HG03045 (cell line): ENCODE results near the gene FXR2.

Source experiments
- ATAC-seq: cut with Tn5 transposase; IDR thresholded peaks from one replicate; pipeline ENCODE4 v1.9.1; 2021; ENCODE audit warnings: mild to moderate bottlenecking, moderate library complexity; ENCODE audit not compliant: unreplicated experiment

FXR2 gene

GRCh38 chr17:7589204-7589868 lies 25.4 kb downstream of the FXR2 start:
- no peak for ATAC-seq

DNA sequence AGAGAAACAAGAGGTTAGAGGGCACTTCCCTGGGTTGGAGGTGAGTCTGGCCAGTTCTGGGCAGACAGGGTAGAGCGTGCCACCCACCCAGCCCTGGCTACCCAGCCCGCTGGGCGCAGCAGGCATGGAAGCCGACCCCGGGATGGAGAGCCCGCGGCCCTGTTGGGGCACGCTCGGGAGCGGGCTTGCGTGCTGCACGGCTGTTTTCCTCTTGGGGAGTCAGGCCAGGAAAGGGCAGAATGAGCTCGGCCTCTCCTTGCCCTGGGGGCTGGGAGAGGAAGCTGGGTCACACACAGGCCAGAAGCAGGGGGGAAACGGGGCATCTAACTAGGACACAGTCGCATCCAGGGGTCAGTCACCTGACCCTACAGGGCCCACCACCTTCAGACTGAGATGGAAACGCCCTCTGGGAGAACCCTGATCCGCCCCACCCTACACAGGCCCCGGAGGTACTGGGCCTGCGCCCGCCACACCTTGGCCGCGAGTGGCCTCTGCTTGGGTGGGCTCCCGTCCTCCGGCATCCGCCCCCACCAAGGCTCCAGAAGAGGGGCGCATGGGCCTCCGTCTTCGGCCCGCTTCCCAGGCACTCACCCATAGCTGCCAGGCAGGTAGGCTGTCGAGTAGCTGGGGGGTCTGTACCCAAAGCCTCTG lies 26.0 kb downstream of the FXR2 start:
- ATAC-seq: no peak

GRCh38 chr17:7587420-7588151 lies 27.1 kb downstream of the FXR2 start:
- no peak for ATAC-seq

GRCh38 chr17:7586673-7587419 lies 27.9 kb downstream of the FXR2 start:
- ATAC-seq: no peak

DNA sequence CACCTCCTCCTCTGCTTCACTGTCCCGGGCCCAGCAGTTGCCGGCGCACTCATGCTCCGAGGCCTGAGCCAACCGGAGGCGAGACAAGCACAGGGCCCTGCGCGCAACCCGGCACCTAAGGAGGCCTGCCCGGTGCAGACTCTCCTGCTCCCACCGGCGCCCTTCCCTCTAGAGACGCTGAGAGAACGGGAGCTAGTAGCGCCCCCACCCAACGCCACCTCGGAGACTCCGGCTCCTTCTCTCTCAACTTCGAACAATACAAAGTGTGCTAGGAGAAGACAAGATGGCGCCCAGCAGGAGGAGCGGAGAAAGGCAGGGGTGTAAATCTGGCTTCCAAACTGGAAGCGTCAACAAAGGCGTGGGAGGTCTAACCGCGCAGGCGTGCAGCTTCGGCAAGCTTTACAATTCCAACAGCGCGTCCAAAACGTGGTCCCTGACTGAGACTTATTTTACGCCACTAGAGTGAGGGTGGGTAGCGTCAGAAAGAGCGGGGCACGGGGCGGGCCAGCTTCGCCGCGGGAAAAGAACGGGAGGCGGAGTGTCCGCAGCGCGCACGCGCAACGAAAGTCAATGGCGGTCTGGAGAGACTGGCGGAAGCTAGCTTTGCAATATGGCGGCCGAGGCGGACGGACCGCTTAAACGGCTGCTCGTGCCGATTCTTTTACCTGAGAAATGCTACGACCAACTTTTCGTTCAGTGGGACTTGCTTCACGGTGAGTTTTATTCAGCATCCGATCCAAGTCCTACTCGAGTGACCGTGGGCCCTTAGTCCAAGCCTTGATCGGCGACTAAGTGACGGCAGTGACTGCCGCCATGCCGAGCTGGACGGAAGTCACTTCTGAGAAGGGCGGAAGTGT lies 31.2 kb downstream of the FXR2 start, which contains the start of gene MPDU1:
Gene MPDU1, plus strand, starts transcription at position 600 of the 857 bp plus-strand sequence. Its CDS starts 11 bp downstream, at position 611.
- ATAC-seq: peak; percentile 60

- ATAC-seq: no peak
These were observed 32.1 kb downstream of the FXR2 start for GRCh38 chr17:7582396-7583252.

DNA sequence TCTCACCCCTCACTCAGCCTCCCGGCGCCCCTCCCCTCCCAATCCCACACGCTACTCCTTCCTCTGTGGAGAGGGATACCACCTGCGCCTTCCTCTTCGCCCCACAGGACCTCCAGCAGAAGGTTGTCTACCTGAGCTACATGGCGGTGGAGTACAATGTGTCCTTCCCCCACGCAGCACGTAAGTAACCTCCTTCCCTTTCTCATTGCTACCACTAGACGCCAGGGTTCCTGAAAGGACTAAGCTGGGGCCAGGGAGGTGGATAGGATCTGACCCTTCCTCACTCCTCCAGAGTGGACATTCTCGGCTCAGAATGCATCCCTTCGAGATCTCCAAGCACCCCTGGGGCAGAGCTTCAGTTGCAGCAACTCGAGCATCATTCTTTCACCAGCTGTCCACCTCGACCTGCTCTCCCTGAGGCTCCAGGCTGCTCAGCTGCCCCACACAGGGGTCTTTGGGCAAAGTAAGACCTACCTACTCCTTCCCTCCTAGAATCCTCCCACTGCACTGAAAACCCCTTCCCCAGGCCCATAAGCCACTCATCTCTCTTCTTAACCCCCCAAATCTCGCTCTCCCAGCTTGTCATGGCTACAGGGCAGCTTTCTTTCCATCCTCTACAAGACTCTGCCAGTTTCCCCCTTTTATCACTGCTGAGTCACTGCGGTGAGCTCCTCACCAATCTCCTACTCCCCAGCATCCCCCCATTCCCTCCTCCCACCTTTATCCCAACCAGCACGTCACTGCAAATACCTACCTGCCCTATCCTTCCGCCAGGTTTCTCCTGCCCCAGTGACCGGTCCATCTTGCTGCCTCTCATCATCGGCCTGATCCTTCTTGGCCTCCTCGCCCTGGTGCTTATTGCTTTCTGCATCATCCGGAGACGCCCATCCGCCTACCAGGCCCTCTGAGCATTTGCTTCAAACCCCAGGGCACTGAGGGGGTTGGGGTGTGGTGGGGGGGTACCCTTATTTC lies 33.8 kb downstream of the FXR2 start:
- no peak for ATAC-seq

- ATAC-seq: no peak
These were observed 34.7 kb downstream of the FXR2 start for GRCh38 chr17:7579834-7580603.

DNA sequence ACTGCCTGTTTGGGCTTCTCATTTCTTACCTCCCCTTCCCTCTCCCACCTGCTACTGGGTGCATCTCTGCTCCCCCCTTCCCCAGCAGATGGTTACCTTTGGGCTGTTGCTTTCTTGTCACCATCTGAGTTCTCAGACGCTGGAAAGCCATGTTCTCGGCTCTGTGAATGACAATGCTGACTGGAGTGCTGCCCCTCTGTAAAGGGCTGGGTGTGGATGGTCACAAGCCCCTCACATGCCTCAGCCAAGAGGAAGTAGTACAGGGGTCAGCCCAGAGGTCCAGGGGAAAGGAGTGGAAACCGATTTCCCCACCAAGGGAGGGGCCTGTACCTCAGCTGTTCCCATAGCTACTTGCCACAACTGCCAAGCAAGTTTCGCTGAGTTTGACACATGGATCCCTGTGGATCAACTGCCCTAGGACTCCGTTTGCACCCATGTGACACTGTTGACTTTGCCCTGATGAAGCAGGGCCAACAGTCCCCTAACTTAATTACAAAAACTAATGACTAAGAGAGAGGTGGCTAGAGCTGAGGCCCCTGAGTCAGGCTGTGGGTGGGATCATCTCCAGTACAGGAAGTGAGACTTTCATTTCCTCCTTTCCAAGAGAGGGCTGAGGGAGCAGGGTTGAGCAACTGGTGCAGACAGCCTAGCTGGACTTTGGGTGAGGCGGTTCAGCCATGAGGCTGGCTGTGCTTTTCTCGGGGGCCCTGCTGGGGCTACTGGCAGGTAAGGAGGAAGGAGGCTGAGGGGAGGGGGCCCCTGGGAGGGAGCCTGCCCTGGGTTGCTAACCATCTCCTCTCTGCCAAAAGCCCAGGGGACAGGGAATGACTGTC lies 35.5 kb downstream of the FXR2 start, which contains the start of gene CD68:
Gene CD68, plus strand, starts transcription at position 638 of the 833 bp plus-strand sequence. Its CDS starts 40 bp downstream, at position 678.
- ATAC-seq: no peak

DNA sequence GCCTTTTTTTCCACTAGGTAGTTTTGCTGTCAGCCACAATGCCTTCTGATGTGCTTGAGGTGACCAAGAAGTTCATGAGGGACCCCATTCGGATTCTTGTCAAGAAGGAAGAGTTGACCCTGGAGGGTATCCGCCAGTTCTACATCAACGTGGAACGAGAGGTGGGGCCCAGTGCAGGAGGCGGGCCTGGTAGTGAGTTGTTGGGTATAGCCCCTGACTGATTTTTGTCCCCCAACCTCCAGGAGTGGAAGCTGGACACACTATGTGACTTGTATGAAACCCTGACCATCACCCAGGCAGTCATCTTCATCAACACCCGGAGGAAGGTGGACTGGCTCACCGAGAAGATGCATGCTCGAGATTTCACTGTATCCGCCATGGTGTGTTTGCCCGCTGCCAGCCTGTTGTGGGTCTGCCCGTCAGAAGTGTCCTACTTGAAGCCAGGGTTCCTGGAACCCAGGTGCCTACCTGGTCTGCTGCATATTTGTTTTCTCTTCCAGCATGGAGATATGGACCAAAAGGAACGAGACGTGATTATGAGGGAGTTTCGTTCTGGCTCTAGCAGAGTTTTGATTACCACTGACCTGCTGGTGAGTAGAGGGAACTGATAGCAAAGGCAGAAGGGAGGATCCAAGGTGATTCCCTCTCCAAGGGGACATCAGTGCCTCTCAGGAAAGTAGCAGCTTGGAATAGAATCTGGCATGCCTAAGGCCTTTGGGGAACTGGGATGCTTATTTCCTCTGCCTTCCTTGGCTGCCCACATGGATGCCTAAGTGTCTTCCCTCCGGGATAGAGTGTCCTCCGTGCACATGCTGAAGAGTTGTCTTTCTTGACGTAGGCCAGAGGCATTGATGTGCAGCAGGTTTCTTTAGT lies 37.1 kb downstream of the FXR2 start:
- no peak for ATAC-seq

GRCh38 chr17:7576432-7576937 lies 38.2 kb downstream of the FXR2 start:
- no peak for ATAC-seq

- no peak for ATAC-seq
These were observed 38.7 kb downstream of the FXR2 start for GRCh38 chr17:7575959-7576358.

- ATAC-seq: no peak
These were observed 39.2 kb downstream of the FXR2 start for GRCh38 chr17:7575481-7575883.

GRCh38 chr17:7574176-7574953 lies 40.3 kb downstream of the FXR2 start:
- no peak for ATAC-seq
